Astrocyte (in vitro differentiated cells and primary cell): ENCODE measurements around the gene SEMA4C.

Experiments
- CTCF ChIP-seq: IDR thresholded peaks from 2 replicates; pipeline ENCODE4 v1.5.1; 2011; ENCODE audit warnings: low read depth, mild to moderate bottlenecking, inconsistent platforms, low read length, moderate library complexity; ENCODE audit not compliant: insufficient read depth
- EZH2 ChIP-seq: IDR thresholded peaks from 2 replicates; pipeline ENCODE4 v1.6.1; 2012; ENCODE audit warnings: mild to moderate bottlenecking, low read length, inconsistent platforms; ENCODE audit not compliant: insufficient read depth

- no peak for TF ChIP-seq CTCF
- no peak for TF ChIP-seq EZH2
Observed at GRCh38 chr2:96847586-96847985, 22.3 kb downstream of the SEMA4C start.
